HG03354 (cell line): ENCODE data around the gene NCOA6.
"Not testable (repeated sequence)": the region's sequence is repeated elsewhere in the genome, so short reads cannot be mapped to it uniquely, and the experiment has no call there.

ENCODE experiments used
- ATAC-seq: cut with Tn5 transposase; IDR thresholded peaks from one replicate; pipeline ENCODE4 v1.9.1; 2021; ENCODE audit warnings: mild to moderate bottlenecking; ENCODE audit not compliant: unreplicated experiment, poor library complexity, severe bottlenecking

The NCOA6 gene

GRCh38 chr20:34791289-34792020 lies 34.0 kb downstream of the NCOA6 start:
- ATAC-seq: no peak

- no peak for ATAC-seq
Observed at GRCh38 chr20:34781220-34781619, 44.2 kb downstream of the NCOA6 start.

GRCh38 chr20:34780291-34780690 lies 45.2 kb downstream of the NCOA6 start:
- ATAC-seq: not testable (repeated sequence)

- ATAC-seq: no peak
Observed at GRCh38 chr20:34776177-34776576, 49.3 kb downstream of the NCOA6 start.

GRCh38 chr20:34774886-34775285 lies 50.6 kb downstream of the NCOA6 start:
- no peak for ATAC-seq

GRCh38 chr20:34774449-34774848 lies 51.0 kb downstream of the NCOA6 start:
- ATAC-seq: no peak

GRCh38 chr20:34773726-34774125 lies 51.7 kb downstream of the NCOA6 start:
- ATAC-seq: no peak

GRCh38 chr20:34772437-34772836 lies 53.0 kb downstream of the NCOA6 start:
- ATAC-seq: no peak

- ATAC-seq: no peak
Observed at GRCh38 chr20:34771680-34772081, 53.8 kb downstream of the NCOA6 start.

GRCh38 chr20:34768096-34768495 lies 57.4 kb downstream of the NCOA6 start:
- no peak for ATAC-seq

- no peak for ATAC-seq
Observed at GRCh38 chr20:34762031-34762555, 63.4 kb downstream of the NCOA6 start.

- ATAC-seq: no peak
Observed at GRCh38 chr20:34755367-34755766, 70.1 kb downstream of the NCOA6 start.

- ATAC-seq: no peak
Observed at GRCh38 chr20:34754611-34755010, 70.8 kb downstream of the NCOA6 start.

- ATAC-seq: no peak
Observed at GRCh38 chr20:34753706-34754461, 71.6 kb downstream of the NCOA6 start.

GRCh38 chr20:34751453-34751852 lies 74.0 kb downstream of the NCOA6 start:
- no peak for ATAC-seq

GRCh38 chr20:34750484-34750883 lies 75.0 kb downstream of the NCOA6 start:
- no peak for ATAC-seq

- no peak for ATAC-seq
Observed at GRCh38 chr20:34748709-34749108, 76.7 kb downstream of the NCOA6 start.

GRCh38 chr20:34747479-34747878 lies 78.0 kb downstream of the NCOA6 start:
- no peak for ATAC-seq

- no peak for ATAC-seq
Observed at GRCh38 chr20:34746674-34747073, 78.8 kb downstream of the NCOA6 start.

- ATAC-seq: no peak
Observed at GRCh38 chr20:34744847-34745246, 80.6 kb downstream of the NCOA6 start.

- ATAC-seq: no peak
Observed at GRCh38 chr20:34744340-34744739, 81.1 kb downstream of the NCOA6 start.
